ENCODE measurements around the gene ACSS2.

DNA sequence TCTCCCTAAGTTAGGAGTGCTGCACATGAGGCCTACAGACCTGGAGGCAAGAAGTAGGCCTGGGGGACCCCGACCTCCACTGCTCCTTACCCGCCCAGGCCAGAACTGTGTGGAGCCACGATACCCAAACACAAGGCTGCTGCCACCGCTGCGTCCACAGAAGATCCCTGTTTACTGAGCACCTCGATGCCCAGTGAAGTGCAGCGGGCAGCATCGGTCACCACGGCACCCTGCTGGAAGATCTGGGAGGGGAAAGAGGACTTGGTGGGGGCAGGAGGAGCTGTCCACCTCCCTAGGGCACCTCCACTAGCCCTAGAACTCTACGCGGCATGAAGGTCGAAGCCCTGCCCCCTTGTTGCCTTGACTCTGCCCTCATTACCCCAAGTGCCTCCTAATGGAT lies 13.7 kb upstream of the ACSS2 start:
- TF ChIP-seq, protein P1, sequence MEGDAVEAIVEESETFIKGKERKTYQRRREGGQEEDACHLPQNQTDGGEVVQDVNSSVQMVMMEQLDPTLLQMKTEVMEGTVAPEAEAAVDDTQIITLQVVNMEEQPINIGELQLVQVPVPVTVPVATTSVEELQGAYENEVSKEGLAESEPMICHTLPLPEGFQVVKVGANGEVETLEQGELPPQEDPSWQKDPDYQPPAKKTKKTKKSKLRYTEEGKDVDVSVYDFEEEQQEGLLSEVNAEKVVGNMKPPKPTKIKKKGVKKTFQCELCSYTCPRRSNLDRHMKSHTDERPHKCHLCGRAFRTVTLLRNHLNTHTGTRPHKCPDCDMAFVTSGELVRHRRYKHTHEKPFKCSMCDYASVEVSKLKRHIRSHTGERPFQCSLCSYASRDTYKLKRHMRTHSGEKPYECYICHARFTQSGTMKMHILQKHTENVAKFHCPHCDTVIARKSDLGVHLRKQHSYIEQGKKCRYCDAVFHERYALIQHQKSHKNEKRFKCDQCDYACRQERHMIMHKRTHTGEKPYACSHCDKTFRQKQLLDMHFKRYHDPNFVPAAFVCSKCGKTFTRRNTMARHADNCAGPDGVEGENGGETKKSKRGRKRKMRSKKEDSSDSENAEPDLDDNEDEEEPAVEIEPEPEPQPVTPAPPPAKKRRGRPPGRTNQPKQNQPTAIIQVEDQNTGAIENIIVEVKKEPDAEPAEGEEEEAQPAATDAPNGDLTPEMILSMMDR (IDR thresholded peaks at IDR 0.05), result no peak
- no peak for TF ChIP-seq EP300 (IDR thresholded peaks at IDR 0.05)
